ENCODE data around the gene RNF175. TPM values are rescaled to one million over a fixed set of nuclear protein-coding genes. Genes with fewer than 3 reads are reported as not detected.

Gene RNF175
- total RNA-seq, result not detected

DNA sequence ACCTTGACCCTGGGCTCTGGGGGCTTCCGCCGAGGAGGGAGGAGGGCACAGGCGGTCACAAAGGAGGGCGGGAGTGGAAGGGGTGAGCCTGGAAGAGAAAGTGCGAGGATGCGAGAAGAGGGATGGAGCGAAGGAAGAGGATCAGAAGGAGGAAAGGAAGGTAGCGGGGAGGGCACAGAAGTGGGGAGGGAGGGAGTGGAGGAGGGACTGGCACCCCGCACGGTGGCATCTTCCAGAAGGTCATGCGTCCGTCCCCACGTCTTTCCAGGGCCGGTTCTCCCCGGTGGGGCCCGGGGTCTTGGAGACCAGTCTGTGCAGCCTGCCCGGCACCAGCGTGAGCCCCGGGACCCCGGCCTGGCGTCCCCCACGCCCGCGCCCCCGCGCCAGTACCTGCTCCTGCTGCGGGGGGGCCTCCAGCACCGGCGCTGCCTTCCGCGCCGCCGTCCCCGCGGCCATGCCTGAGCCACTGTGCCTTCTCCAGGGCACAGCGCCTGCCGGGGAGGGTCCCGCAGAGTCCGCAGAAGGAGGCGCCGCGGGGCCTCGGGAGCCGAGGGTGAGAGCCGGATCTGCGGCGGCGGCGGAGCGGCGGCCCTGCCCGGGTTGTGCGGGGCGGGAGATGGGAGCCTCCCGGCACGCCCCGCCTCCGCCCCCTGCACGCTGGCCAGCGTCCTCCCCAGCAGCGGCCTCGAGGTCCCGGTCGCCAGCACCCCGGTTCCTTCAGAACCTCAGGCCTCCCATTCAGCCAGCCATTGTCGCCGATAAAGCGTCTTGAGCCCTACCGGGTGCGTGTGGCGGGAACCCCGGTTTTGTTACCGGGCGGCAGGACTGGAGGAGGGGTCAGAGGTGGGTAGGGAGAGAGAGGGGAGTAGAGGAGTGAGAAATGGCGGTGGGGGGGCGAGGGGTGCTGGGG lies at the start of gene RNF175:
TSS of gene RNF175 (minus strand) at position 618 of the 910 bp plus-strand sequence. CDS start at position 456, 162 bp downstream.
- TF ChIP-seq, protein P1, sequence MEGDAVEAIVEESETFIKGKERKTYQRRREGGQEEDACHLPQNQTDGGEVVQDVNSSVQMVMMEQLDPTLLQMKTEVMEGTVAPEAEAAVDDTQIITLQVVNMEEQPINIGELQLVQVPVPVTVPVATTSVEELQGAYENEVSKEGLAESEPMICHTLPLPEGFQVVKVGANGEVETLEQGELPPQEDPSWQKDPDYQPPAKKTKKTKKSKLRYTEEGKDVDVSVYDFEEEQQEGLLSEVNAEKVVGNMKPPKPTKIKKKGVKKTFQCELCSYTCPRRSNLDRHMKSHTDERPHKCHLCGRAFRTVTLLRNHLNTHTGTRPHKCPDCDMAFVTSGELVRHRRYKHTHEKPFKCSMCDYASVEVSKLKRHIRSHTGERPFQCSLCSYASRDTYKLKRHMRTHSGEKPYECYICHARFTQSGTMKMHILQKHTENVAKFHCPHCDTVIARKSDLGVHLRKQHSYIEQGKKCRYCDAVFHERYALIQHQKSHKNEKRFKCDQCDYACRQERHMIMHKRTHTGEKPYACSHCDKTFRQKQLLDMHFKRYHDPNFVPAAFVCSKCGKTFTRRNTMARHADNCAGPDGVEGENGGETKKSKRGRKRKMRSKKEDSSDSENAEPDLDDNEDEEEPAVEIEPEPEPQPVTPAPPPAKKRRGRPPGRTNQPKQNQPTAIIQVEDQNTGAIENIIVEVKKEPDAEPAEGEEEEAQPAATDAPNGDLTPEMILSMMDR (IDR thresholded peaks at IDR 0.05), result no peak
- intact Hi-C loops (cut with DNase I), result loop anchor here (10.0 kb wide), 1 partner anchor 615 kb away; no protein-coding TSS in a partner anchor
- peak within 1 kb of the TSS; percentile 61 to 72 for H3K4me3 ChIP-seq
- H3K36me3 ChIP-seq, result no peaks in the 10 kb centered on the region
- H3K4me1 ChIP-seq, result no peaks in the 10 kb centered on the region
- H3K9me3 ChIP-seq, result peaks cover 0 to 3% of the 10 kb centered on the region in 2 donors
- H3K27me3 ChIP-seq, result no peaks in the 10 kb centered on the region
- DNase-seq (ENCODE audit: low spot score in 2 of 2), result no peak
- no peak within 1 kb of the TSS for H3K27ac ChIP-seq

DNA sequence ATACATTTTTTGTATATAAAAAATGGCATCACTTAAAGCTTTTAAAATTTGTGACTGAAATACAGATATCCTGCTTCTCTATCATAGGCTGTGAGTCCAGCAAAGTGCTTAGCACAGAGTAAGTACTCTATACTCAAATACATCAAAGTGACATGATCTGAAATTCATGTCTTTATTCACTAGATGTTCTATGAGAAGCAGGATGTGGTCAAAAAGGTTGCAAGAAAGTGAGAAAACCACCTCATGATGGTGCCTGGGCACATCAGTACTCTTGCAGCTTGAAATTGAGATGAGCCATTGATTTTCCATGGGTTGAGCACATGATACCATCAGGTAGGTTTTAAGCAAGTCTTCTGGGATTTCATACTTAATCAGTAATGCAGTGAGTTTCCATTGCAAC lies 49.5 kb upstream of the RNF175 start:
- intact Hi-C loops (cut with DNase I), result no loop called here
- no peak for DNase-seq (ENCODE audit: low spot score in 2 of 2)
- Histone ChIP-seq H3K4me1 (no peaks in the 10 kb centered on the region), H3K36me3 (no peaks in the 10 kb centered on the region), H3K27me3 (no peaks in the 10 kb centered on the region), H3K9me3 (no peaks in the 10 kb centered on the region), H3K27ac (no peak overlapping the region), H3K4me3 (no peak overlapping the region)
- TF ChIP-seq, protein P1 (IDR thresholded peaks at IDR 0.05), result no peak

DNA sequence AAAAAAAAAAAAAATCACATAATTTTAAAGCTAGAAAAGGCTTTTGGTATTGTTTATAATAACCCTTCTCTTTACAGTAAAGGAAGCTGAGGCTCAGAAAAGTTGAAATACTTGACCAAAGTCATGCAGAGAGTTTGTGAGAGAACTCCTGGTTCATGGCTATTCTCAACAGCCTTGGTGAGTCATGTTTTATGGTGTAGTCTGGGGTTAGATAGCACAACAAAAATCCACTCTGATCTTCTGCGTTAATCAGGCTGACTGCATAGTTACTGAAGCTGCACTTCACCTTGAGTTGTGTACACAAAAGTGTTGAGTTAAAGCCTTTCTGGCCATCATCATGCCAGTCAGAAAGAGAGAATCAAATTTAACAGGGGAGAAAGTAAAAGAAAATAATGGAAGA lies 48.4 kb upstream of the RNF175 start:
- intact Hi-C loops (cut with DNase I), result no loop called here
- no peak for DNase-seq (ENCODE audit: low spot score in 2 of 2)

DNA sequence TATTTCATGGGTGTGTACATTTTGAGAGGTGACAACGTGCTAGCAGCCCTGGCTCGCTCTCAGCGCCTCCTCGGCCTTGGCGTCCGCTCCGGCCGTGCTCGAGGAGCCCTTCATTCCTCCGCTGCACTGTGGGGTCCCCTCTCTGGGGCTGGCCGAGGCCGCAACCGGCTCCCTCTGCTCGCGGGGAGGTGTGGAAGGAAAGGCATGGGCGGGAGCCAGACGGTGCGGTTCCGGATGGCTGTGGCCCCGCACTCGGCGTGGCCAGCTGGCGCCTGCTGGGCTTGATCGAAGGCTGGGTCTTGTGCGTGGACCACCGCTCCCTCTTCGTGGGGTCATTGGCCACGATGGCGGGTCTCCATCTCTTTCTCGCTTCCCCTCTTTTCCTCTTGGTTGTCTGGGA lies 46.2 kb upstream of the RNF175 start:
- H3K4me3 ChIP-seq, result no peak overlapping the region
- DNase-seq (ENCODE audit: low spot score in 2 of 2), result no peak
- H3K9me3 ChIP-seq, result no peaks in the 10 kb centered on the region
- no peaks in the 10 kb centered on the region for H3K27me3 ChIP-seq
- intact Hi-C loops (cut with DNase I), result no loop called here
- H3K4me1 ChIP-seq, result no peaks in the 10 kb centered on the region
- TF ChIP-seq, protein P1 (IDR thresholded peaks at IDR 0.05), result no peak
- H3K27ac ChIP-seq, result no peak overlapping the region
- no peaks in the 10 kb centered on the region for H3K36me3 ChIP-seq

More for the DNA sequence above, 48.4 kb upstream of the RNF175 start:
- H3K27me3 ChIP-seq, result no peaks in the 10 kb centered on the region
- H3K27ac ChIP-seq, result no peak overlapping the region
- TF ChIP-seq, protein P1 (IDR thresholded peaks at IDR 0.05), result no peak
- no peaks in the 10 kb centered on the region for H3K4me1 ChIP-seq
- H3K36me3 ChIP-seq, result no peaks in the 10 kb centered on the region
- H3K9me3 ChIP-seq, result no peaks in the 10 kb centered on the region
- H3K4me3 ChIP-seq, result no peak overlapping the region

DNA sequence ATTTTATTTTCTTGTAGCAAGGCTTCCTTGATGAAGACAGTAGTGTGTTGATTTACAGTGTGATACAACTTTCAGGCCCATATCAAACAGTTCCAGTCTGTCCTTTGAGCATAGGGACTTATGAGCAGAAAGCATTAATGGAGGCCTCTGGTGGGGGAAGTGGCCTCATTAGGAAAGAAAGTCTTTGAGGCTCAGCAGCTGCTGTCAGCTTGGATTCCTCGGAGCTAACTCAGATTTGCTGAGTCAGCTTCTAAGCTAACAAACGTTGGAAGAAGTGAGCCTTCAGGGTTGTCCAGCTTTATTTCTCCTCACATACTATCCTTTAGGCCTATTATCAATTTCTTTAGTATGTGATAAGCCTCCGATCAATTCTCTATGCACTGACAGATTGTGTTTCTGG lies 44.9 kb upstream of the RNF175 start:
- Histone ChIP-seq H3K36me3 (no peaks in the 10 kb centered on the region), H3K9me3 (no peaks in the 10 kb centered on the region), H3K27me3 (no peaks in the 10 kb centered on the region), H3K4me3 (no peak overlapping the region), H3K4me1 (no peaks in the 10 kb centered on the region), H3K27ac (no peak overlapping the region)
- DNase-seq (ENCODE audit: low spot score in 2 of 2), result no peak
- TF ChIP-seq, protein P1 (IDR thresholded peaks at IDR 0.05), result no peak
- intact Hi-C loops (cut with DNase I), result no loop called here

All from ascending aorta (tissue), 2 donors.